HepG2 (cell line): Measurements from ENCODE around the gene MVB12A. TPM values are rescaled to one million over a fixed set of nuclear protein-coding genes. Genes with fewer than 3 reads are reported as not detected.
A peak's percentile ranks its signal among the peaks of the same experiment; 100 is the strongest.

ENCODE experiments used
- BRD4 ChIP-seq: sonication (generic); formaldehyde crosslinking; IDR thresholded peaks from 2 replicates; pipeline ENCODE4 v1.4.0; 2020; ENCODE audit warnings: missing genetic modification reagents
- KDM4B ChIP-seq: sonication (generic); formaldehyde crosslinking; IDR thresholded peaks from 2 replicates; pipeline ENCODE4 v1.4.0; 2020; ENCODE audit warnings: missing genetic modification reagents
- MXI1 ChIP-seq: IDR thresholded peaks from 3 replicates; pipeline ENCODE4 v1.6.1; 2012; ENCODE audit warnings: low read depth, low read length, inconsistent platforms, borderline replicate concordance
- REL ChIP-seq: sonication (generic); formaldehyde crosslinking; conservative IDR thresholded peaks from 2 replicates; pipeline ENCODE4 v1.8.0; 2022; ENCODE audit warnings: mild to moderate bottlenecking, missing genetic modification reagents, moderate library complexity
- ZNF124 ChIP-seq: sonication (generic); formaldehyde crosslinking; IDR thresholded peaks from 2 replicates; pipeline ENCODE4 v1.4.0; 2020; ENCODE audit warnings: missing genetic modification reagents
- ZNF567 ChIP-seq: sonication (generic); formaldehyde crosslinking; IDR thresholded peaks from 2 replicates; pipeline ENCODE4 v1.8.1; 2023; ENCODE audit warnings: mild to moderate bottlenecking, missing genetic modification reagents, borderline replicate concordance
- polyA plus RNA-seq, 8 experiments: library from polyadenylated mRNA; depleted of rRNA in 3 of 8; stranded (reverse) in 7 of 8; unstranded in 1 of 8; fragments of >200 nt; fragmentation: Illumina TruSeq in 4 of 8; extraction: Trizol in 4 of 8; gene quantifications; 2 replicates each; pipeline versions ENCODE4 v1.2.1 to v1.2.3, GENCODE V29; 2011 to 2016; ENCODE audit warnings: low read depth in 4 of 8, missing spikeins in 1 of 8, mixed read lengths in 1 of 8; ENCODE audit not compliant: insufficient read depth in 1 of 8
- total RNA-seq, 5 experiments: library from RNA; depleted of rRNA; stranded (reverse); fragments of >200 nt; fragmentation: Illumina TruSeq; extraction: Trizol; gene quantifications; 2 replicates each; pipeline ENCODE4 v1.2.3, GENCODE V29; 2016; ENCODE audit warnings: low read depth in 1 of 5
- TF ChIP-seq, protein P1 (sequence below): sonication (generic); formaldehyde crosslinking; IDR thresholded peaks from 2 replicates; pipeline ENCODE4 v1.5.1; 2020; ENCODE audit warnings: missing genetic modification reagents, mild to moderate bottlenecking, borderline replicate concordance
- TF ChIP-seq, protein P2 (sequence below): sonication (generic); formaldehyde crosslinking; IDR thresholded peaks from 2 replicates; pipeline ENCODE4 v1.4.0; 2020; ENCODE audit warnings: missing genetic modification reagents
- TF ChIP-seq, protein P3 (sequence below): sonication (generic); formaldehyde crosslinking; IDR thresholded peaks from 2 replicates; pipeline ENCODE4 v1.4.0; 2020; ENCODE audit warnings: mild to moderate bottlenecking, missing genetic modification reagents
- TF ChIP-seq, protein P4 (sequence below): sonication (generic); formaldehyde crosslinking; IDR thresholded peaks from 2 replicates; pipeline ENCODE4 v1.4.0; 2020; ENCODE audit warnings: missing genetic modification reagents
- TF ChIP-seq, protein P5 (sequence below): sonication (generic); formaldehyde crosslinking; IDR thresholded peaks from 2 replicates; pipeline ENCODE4 v1.8.1; 2023; ENCODE audit warnings: missing genetic modification reagents, inconsistent platforms, borderline replicate concordance

The MVB12A gene
- total and polyA plus RNA-seq, 2 of the 13 experiments (the other 11 are each of a cell fraction or from before 2014, with no cell fraction given) = 35.7 to 36.1 TPM

DNA sequence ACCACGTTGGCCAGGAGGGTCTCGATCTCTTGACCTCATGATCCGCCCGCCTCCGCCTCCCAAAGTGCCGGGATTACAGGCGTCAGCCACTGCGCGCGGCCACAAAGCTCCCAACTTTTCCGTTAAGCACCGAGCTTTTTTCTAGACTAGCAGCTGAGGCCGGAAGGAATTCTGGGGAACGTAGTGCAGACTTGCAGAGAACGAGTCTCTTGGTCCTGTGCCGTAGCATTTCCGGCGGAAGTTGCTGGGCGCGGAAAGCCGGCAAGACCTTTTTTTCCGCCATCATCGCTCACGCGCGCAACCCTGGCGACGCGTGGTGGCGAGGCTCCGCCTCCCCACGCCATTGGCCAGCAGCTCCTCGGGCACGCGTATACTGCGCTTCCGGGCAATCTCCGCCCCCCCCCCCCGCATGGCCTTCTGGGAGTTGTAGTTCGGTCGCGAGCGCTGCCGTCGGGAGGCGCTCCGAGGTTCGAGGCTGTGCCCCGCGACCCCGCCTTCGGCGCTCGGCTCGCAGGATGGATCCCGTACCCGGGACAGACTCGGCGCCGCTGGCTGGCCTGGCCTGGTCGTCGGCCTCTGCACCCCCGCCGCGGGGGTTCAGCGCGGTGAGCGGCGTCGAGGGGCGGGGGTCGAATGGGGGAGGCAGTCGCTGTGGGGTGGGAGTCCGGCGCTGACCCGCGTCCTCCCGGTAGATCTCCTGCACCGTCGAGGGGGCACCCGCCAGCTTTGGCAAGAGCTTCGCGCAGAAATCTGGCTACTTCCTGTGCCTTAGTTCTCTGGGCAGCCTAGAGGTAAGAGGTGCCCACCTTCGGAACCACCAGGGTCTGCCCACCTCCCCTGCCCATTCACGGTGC lies at the start of gene MVB12A (continued):
- TF ChIP-seq, protein P1, sequence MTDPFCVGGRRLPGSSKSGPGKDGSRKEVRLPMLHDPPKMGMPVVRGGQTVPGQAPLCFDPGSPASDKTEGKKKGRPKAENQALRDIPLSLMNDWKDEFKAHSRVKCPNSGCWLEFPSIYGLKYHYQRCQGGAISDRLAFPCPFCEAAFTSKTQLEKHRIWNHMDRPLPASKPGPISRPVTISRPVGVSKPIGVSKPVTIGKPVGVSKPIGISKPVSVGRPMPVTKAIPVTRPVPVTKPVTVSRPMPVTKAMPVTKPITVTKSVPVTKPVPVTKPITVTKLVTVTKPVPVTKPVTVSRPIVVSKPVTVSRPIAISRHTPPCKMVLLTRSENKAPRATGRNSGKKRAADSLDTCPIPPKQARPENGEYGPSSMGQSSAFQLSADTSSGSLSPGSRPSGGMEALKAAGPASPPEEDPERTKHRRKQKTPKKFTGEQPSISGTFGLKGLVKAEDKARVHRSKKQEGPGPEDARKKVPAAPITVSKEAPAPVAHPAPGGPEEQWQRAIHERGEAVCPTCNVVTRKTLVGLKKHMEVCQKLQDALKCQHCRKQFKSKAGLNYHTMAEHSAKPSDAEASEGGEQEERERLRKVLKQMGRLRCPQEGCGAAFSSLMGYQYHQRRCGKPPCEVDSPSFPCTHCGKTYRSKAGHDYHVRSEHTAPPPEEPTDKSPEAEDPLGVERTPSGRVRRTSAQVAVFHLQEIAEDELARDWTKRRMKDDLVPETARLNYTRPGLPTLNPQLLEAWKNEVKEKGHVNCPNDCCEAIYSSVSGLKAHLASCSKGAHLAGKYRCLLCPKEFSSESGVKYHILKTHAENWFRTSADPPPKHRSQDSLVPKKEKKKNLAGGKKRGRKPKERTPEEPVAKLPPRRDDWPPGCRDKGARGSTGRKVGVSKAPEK = no peak
- TF ChIP-seq, protein P2, sequence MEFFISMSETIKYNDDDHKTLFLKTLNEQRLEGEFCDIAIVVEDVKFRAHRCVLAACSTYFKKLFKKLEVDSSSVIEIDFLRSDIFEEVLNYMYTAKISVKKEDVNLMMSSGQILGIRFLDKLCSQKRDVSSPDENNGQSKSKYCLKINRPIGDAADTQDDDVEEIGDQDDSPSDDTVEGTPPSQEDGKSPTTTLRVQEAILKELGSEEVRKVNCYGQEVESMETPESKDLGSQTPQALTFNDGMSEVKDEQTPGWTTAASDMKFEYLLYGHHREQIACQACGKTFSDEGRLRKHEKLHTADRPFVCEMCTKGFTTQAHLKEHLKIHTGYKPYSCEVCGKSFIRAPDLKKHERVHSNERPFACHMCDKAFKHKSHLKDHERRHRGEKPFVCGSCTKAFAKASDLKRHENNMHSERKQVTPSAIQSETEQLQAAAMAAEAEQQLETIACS (CRISPR knock-in tag) = peak; percentile 89
- TF ChIP-seq MXI1 (peak; percentile 70; the same call in 1 of the 3 replicates), ZNF124 (CRISPR knock-in tag) (0 out of 2 replicates have a peak, but pooled peaks have one; percentile 72), KDM4B (CRISPR knock-in tag) (peak; percentile 36; the same call in 1 of the 2 replicates), REL (CRISPR knock-in tag) (no peak), ZNF567 (CRISPR knock-in tag) (peak; percentile 77; the same call in 1 of the 2 replicates), BRD4 (CRISPR knock-in tag) (0 out of 2 replicates have a peak, but pooled peaks have one; percentile 63)
- TF ChIP-seq, protein P3, sequence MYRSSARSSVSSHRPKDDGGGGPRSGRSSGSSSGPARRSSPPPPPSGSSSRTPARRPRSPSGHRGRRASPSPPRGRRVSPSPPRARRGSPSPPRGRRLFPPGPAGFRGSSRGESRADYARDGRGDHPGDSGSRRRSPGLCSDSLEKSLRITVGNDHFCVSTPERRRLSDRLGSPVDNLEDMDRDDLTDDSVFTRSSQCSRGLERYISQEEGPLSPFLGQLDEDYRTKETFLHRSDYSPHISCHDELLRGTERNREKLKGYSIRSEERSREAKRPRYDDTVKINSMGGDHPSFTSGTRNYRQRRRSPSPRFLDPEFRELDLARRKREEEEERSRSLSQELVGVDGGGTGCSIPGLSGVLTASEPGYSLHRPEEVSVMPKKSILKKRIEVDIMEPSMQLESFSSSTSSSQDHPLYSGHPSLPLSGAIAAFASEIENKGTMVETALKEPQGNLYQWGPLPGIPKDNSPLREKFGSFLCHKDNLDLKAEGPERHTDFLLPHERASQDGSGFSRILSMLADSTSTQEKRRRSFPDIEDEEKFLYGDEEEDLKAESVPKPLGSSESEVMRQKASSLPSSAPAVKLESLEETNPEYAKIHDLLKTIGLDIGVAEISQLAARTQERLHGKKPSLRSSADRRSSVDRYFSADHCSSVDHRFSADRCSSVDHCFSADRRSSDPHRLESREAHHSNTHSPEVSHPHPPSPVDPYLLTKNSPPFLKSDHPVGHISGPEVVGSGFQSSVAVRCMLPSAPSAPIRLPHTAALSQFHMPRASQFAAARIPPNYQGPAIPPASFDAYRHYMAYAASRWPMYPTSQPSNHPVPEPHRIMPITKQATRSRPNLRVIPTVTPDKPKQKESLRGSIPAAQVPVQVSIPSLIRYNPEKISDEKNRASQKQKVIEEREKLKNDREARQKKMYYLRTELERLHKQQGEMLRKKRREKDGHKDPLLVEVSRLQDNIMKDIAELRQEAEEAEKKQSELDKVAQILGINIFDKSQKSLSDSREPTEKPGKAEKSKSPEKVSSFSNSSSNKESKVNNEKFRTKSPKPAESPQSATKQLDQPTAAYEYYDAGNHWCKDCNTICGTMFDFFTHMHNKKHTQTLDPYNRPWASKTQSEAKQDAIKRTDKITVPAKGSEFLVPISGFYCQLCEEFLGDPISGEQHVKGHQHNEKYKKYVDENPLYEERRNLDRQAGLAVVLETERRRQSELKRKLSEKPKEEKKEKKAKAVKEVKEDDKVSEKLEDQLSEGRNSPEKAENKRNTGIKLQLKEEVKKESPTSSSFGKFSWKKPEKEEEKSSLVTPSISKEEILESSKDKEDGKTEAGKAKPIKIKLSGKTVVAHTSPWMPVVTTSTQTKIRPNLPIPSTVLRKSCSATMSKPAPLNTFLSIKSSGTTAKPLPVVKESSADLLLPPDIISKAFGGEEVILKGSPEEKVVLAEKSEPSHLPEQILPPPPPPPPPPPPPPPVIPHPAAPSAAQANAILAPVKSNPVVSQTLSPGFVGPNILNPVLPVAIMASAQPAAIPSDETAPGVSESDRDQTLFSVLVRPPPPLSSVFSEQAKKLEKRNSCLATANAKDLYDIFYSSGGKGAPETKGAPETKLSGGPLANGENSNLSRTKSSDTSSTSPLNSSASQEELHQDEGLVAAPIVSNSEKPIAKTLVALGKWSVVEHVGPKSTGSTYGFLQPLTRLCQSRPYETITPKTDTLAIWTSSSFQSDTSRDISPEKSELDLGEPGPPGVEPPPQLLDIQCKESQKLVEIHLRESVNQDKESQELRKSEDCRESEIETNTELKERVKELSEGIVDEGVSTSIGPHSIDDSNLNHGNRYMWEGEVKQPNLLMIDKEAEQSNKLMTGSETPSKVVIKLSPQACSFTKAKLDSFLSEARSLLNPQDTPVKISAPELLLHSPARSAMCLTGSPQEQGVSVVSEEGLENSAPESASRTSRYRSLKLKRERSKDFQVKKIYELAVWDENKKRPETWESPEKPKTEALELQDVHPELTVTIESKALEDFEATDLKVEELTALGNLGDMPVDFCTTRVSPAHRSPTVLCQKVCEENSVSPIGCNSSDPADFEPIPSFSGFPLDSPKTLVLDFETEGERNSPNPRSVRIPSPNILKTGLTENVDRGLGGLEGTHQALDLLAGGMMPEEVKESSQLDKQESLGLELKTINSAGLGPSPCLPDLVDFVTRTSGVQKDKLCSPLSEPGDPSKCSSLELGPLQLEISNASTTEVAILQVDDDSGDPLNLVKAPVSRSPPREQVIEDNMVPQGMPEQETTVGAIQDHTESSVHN = no peak
- TF ChIP-seq, protein P4, sequence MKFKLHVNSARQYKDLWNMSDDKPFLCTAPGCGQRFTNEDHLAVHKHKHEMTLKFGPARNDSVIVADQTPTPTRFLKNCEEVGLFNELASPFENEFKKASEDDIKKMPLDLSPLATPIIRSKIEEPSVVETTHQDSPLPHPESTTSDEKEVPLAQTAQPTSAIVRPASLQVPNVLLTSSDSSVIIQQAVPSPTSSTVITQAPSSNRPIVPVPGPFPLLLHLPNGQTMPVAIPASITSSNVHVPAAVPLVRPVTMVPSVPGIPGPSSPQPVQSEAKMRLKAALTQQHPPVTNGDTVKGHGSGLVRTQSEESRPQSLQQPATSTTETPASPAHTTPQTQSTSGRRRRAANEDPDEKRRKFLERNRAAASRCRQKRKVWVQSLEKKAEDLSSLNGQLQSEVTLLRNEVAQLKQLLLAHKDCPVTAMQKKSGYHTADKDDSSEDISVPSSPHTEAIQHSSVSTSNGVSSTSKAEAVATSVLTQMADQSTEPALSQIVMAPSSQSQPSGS (CRISPR knock-in tag) = no peak
- TF ChIP-seq, protein P5, sequence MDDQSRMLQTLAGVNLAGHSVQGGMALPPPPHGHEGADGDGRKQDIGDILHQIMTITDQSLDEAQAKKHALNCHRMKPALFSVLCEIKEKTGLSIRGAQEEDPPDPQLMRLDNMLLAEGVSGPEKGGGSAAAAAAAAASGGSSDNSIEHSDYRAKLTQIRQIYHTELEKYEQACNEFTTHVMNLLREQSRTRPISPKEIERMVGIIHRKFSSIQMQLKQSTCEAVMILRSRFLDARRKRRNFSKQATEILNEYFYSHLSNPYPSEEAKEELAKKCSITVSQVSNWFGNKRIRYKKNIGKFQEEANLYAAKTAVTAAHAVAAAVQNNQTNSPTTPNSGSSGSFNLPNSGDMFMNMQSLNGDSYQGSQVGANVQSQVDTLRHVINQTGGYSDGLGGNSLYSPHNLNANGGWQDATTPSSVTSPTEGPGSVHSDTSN (CRISPR knock-in tag) = no peak
